NK-92 treated with Interleukin-12 subunit alpha and Interleukin-12 subunit beta, amount 100 ng/mL, for 24 hours (cell line): Measurements from ENCODE around the gene PAFAH1B1.
"Not testable (repeated sequence)": the region's sequence is repeated elsewhere in the genome, so short reads cannot be mapped to it uniquely, and the experiment has no call there.

Source experiments
- DNase-seq: peaks from one replicate; lab custom pipeline; 2025; lab: John Stamatoyannopoulos, UW

The PAFAH1B1 gene

DNA sequence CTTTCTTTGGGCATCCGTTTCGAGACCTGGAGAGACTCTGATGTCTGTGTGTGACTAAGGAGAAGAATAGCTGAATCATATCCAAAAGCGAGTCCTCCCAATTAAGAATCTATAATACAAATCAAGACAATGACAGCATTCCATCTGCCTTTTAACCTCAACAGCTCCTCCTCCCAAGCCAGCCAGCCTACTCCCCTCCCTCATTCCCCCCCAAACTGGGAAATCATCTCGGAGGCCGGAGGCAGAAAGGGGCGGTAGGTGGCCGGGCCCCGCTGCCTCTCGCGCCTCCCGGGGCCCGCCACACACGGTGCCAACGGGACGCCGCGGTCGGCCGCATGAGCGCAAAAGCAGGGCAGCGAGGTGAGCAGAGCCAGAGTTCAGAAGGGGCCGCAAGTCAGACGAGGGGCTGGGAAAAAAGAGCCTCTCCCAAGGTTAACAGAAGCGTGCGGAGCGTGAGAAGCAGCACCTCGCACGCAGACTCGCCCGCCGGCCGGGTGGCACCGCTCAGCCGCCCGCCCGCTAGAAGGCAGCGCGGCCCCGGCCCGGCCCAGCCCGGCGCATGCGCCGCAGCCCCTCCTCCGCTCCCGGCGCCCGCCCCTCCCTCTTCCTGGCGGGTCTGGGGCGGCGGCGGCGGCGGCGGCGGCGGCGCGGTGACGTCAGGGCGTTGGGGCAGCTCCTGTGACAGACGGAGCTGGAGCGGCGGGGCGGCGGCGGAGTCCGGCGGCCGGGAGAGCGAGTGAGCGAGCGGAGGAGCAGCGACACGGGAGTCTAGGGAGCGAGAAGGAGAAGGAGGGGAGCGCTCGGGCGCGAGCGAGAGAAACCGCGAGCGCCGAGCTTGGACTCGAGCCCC, at the start of gene PAFAH1B1:
PAFAH1B1 (plus strand) TSS at position 684 of the 850 bp plus-strand sequence. CDS start 44,635 bp downstream, outside the sequence.
- DNase-seq, result peak; percentile 72

- no peak for DNase-seq
These were observed 48.1 kb upstream of the PAFAH1B1 start for GRCh38 chr17:2545393-2545792.

DNA sequence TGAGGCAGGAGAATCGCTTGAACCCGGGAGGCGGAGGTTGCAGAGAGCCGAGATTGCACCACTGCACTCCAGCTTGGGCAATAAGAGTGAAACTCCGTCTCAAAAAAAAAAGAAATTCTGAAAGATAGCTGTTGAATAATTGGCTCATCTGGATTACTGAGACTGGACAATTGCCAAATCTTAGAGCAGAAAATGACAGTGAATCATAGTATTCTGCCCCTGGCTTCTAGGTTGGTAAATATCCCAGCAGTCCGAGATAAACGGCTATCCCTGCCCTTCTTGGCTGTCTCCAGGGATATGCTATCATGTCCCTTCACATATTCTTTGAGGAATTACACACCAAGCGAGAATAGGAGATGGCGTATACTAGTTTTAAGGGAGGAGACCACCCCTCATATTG, 46.3 kb upstream of the PAFAH1B1 start:
- no peak for DNase-seq

- DNase-seq, result not testable (repeated sequence)
These were observed 45.4 kb upstream of the PAFAH1B1 start for GRCh38 chr17:2548026-2548425.

GRCh38 chr17:2549392-2550211, 43.9 kb upstream of the PAFAH1B1 start:
- no peak for DNase-seq

GRCh38 chr17:2551493-2551892, 42.0 kb upstream of the PAFAH1B1 start:
- DNase-seq, result no peak

GRCh38 chr17:2551928-2552327, 41.5 kb upstream of the PAFAH1B1 start:
- DNase-seq, result no peak

DNA sequence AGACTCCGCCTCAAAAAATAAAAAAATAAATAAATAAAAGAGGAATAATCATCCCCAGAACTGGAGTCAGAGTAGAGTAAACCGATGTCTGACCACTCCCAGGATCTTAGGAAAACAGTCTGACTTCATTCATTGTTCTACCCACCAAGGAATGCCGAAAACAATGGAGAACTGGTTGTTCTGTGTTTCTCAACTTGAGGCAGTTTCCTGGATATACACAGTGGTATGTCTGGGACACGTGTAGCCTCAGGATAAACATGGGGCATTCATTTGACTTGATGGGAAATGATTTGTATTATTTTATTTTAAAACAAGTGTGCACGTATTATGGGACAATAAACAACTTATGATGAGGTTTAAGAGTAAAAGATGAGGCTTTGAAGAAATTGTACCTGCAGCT, 32.8 kb upstream of the PAFAH1B1 start:
- no peak for DNase-seq

DNA sequence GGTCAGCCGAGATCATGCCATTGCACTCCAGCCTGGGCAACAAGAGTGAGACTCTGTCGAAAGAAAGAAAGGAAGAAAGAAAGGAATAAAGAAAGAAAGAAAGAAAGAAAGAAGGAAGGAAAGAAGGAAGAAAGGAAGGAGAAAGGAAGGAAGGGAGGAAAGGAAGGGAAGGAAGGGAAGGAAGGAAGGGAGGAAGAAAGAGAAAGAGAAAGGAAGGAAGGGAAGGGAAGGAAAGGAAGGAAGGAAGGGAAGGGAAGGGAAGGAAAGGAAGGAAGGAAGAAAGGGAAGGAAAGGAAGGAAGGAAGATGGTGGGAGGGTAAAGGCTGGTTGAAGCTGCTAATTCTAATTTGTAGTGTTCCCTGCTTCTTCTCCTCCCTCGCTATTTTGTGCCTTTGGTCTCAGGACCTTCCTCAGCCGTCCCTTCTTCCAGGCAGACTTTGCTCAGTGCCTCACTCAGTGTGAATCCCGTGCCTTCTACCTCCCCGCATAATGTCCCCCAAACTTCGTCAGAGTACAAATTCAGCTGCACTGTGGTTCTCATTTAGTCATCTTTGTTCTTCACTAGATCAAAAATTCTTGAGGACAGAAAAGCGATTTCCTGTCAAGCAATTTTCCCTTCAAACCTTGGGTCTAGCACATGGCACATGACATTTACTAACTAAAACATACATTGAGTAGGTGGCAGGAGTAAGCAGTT, 31.1 kb upstream of the PAFAH1B1 start:
- no peak for DNase-seq

DNA sequence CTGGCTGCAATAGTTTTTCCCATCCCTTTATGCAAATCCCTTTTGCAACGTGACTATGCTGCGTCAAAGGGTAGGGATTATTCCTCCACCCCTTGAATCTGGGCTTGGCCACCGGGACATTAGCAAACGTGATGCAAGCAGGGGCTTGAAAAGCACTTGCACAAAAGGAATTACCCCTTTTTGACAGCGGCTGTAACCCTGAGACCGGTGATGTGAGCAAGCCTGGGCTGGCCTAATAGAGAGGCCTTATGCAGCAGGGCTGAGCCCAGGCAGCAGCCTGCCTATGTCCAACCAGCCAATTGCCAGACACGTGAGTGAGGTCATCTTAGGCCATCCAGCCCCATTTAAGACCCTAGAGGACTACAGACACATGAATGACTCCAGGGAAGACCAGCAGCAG, 30.4 kb upstream of the PAFAH1B1 start:
- DNase-seq, result no peak

- DNase-seq, result no peak
These were observed 29.9 kb upstream of the PAFAH1B1 start for GRCh38 chr17:2563543-2563942.

GRCh38 chr17:2564877-2565276, 28.6 kb upstream of the PAFAH1B1 start:
- no peak for DNase-seq

- DNase-seq, result no peak
These were observed 27.4 kb upstream of the PAFAH1B1 start for GRCh38 chr17:2566056-2566455.

DNA sequence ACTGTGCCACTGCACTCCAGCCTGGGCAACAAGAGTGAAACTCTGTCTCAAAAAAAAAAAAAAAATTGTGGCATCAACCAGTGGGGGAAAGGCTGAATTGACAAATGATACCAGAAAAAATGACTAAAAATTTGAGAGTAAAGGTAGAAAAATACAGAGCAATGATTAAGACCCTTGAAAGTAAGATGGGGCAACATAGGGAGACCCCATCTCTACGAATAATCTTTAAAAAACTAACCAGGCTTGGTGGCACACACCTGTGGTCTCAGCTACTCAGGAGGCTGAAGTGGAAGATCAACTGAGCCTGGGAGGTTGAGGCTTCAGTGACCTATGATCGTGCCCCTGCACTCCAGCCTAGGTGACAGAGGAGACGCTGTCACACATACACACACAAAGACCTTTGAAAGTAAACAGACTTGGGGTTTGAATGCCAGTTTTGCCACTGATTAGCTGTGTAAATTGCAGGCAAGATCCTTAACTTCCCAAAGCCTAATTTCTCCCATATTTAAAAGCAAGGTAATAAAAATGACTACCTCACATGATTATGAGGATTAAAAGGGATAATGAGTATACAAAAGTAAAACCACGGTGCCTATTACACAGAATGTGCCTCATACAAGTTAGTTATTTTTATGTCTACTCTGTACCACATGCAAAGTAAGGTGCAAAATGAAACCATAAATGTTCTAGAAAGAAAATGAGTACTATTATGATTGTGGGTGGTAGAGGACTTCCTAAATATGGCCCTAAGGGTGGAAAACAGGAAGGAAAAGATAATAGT, 21.7 kb upstream of the PAFAH1B1 start:
- DNase-seq, result no peak

- DNase-seq, result not testable (repeated sequence)
These were observed 21.2 kb upstream of the PAFAH1B1 start for GRCh38 chr17:2572304-2572609.

DNA sequence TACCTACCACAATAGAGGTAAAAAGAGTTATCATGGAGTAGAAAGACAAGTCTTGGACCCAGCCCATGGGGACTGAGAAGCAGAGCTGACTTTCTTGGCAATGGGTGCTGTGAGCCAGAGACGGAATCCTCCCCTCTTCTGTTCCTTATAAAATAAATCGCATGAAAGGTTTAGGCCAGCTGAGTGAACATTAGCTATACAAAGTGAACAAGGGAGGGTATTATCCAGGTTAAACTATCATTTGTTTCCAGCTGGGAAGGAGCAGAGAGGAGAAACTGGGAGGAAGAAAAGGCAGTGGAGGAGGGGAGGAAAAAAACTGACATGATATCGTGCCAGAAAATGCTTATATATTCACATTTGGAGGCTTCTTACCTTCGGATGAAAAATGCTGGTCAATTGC, 13.3 kb upstream of the PAFAH1B1 start:
- no peak for DNase-seq

- no peak for DNase-seq
These were observed 12.8 kb upstream of the PAFAH1B1 start for GRCh38 chr17:2580661-2581060.

DNA sequence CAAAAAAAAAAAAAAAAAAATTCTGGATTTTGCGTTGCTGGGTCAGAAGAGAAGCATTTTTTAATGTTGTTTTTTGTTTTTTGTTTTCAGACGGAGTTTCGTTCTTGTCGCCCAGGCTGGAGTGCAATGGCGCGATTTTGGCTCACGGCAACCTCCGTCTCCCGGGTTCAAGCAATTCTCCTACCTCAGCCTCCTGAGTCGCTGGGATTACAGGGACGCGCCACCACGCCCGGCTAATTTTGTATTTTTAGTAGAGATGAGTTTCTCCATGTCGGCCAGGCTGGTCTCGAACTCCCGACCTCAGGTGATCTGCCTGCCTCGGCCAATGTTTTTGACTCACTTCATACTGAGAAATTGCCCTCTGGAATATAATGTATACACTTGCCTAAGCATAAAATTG, 11.0 kb upstream of the PAFAH1B1 start:
- no peak for DNase-seq

- DNase-seq, result no peak
These were observed 2.3 kb upstream of the PAFAH1B1 start for GRCh38 chr17:2591040-2591640.

- DNase-seq, result peak; percentile 54
These were observed 617 bp downstream of the PAFAH1B1 start for GRCh38 chr17:2593821-2594721.
